ENCODE data around the gene BORCS8. TPM values are rescaled to one million over a fixed set of nuclear protein-coding genes. Genes with fewer than 3 reads are reported as not detected.
A peak's percentile ranks its signal among the peaks of the same experiment; 100 is the strongest.

The BORCS8 gene
- total and polyA plus RNA-seq, 2 of the 13 experiments (the other 11 are each of a cell fraction or from before 2014, with no cell fraction given), result 9.6 to 13.3 TPM

DNA sequence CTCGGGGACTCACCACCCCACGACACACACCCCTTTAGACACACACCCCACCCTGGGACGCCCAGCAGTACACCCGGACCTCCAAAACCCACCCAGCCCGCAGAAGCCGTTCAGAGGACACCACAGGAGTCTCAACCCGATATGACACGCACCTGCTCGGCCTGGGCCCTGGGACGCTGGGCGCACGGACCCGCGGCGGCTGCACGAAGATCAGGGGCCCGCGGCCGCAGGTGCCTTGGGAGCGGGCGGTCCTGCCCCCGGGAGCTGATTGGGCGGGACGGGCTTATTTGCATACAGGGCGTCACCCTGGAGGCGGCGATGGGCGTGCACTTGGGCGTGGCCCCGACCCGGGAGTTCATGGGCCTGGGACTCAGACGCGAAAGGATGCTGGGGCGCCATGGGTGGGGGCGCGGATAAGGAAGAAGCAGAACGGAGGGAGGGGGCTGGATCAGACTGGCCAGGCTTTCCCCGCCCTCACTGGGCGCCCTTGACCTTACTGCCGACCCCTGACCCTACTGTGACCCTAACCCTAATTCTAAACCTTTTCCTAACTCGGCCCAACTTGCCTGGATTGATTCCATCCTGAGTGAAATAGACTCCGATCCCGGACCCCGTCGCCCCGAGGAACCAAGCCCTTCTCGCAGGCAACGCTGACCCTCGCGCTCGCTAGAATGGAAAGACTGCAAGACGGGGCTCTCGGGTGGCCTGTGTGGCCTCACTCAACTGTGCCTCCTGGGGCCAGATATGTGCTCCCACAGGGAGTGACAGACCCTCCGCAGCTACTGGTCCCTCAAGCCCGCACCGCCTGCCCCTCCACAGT is 21.7 kb downstream of the BORCS8 start, which contains the start of gene MEF2B (continued):
- TF ChIP-seq ZNF704 (CRISPR knock-in tag; IDR thresholded peaks at IDR 0.05; ENCODE audit: borderline replicate concordance) (0 out of 2 replicates have a peak, but pooled peaks have one; percentile 45), KDM5A (IDR thresholded peaks at IDR 0.05; ENCODE audit: borderline replicate concordance, low read length) (no peak), KLF16 (CRISPR knock-in tag; IDR thresholded peaks at IDR 0.05) (0 out of 4 replicates have a peak, but pooled peaks of 1 of the 2 experiments have one; percentile 27), ZNF614 (CRISPR knock-in tag; IDR thresholded peaks at IDR 0.05; ENCODE audit: borderline replicate concordance) (no peak), HOXA3 (CRISPR knock-in tag; IDR thresholded peaks at IDR 0.05) (peak; percentile 42; the same call in 1 of the 2 replicates), ZNF343 (CRISPR knock-in tag; IDR thresholded peaks at IDR 0.05) (no peak), ATF4 (CRISPR knock-in tag; IDR thresholded peaks at IDR 0.05) (peak in 1 of 2 experiments; percentile 54; a peak in 2 of 4 replicates), AGO1 (IDR thresholded peaks at IDR 0.05; ENCODE audit: low read depth, low read length, poor library complexity, severe bottlenecking) (peak; percentile 83), HNF1B (CRISPR knock-in tag; IDR thresholded peaks at IDR 0.05) (no peak), SCMH1 (CRISPR knock-in tag; IDR thresholded peaks at IDR 0.05; ENCODE audit: borderline replicate concordance) (no peak), ZNF782 (CRISPR knock-in tag; IDR thresholded peaks at IDR 0.05; ENCODE audit: borderline replicate concordance) (peak; percentile 73; the same call in 1 of the 2 replicates), HNRNPLL (IDR thresholded peaks at IDR 0.05; ENCODE audit: low read depth, low read length, poor library complexity, severe bottlenecking) (peak; percentile 56), ARHGAP35 (CRISPR knock-in tag; IDR thresholded peaks at IDR 0.05; ENCODE audit: borderline replicate concordance) (no peak), ZNF607 (CRISPR knock-in tag; IDR thresholded peaks at IDR 0.05; ENCODE audit: borderline replicate concordance) (no peak), ZNF207 (IDR thresholded peaks at IDR 0.05; ENCODE audit: borderline replicate concordance) (no peak), POLR2G (IDR thresholded peaks at IDR 0.05; ENCODE audit: low read depth, low read length) (peak; percentile 67), ISL2 (CRISPR knock-in tag; IDR thresholded peaks at IDR 0.05) (0 out of 2 replicates have a peak, but pooled peaks have one; percentile 14), PHF20 (CRISPR knock-in tag; IDR thresholded peaks at IDR 0.05) (no peak), JUNB (CRISPR knock-in tag; IDR thresholded peaks at IDR 0.05; ENCODE audit: borderline replicate concordance) (no peak), FOSL1 (CRISPR knock-in tag; IDR thresholded peaks at IDR 0.05; ENCODE audit: borderline replicate concordance) (no peak), ZNF572 (CRISPR knock-in tag; IDR thresholded peaks at IDR 0.05) (no peak), ZNF274 (CRISPR knock-in tag; IDR thresholded peaks at IDR 0.05) (no peak), DPF2 (CRISPR knock-in tag; IDR thresholded peaks at IDR 0.05; ENCODE audit: borderline replicate concordance, low read depth) (no peak), ERF (CRISPR knock-in tag; IDR thresholded peaks at IDR 0.05) (0 out of 2 replicates have a peak, but pooled peaks have one; percentile 27), TEAD2 (CRISPR knock-in tag; IDR thresholded peaks at IDR 0.05) (no peak), ZNF780A (CRISPR knock-in tag; IDR thresholded peaks at IDR 0.05) (no peak)
